Thoracic aorta (tissue), 2 donors: ENCODE data around the gene CCNQ. TPM values are rescaled to one million over a fixed set of nuclear protein-coding genes. Genes with fewer than 3 reads are reported as not detected.

Source experiments
- ATAC-seq: fragments of 150-250 bp; one replicate; pipeline ENCODE4 v1.8.0; 2017; ENCODE audit warnings: low read depth; ENCODE audit not compliant: insufficient number of reproducible peaks, low FRiP score
- DNase-seq: peaks from one replicate; pipeline ENCODE4 v3.0.0-alpha.2; 2020; ENCODE audit warnings: low spot score
- H3K27ac ChIP-seq, 2 donors: fragments of 200-600 bp; sonication (generic); 1 replicate in 1 of 2; 2 replicates in 1 of 2; pipeline ENCODE4 v1.5.1; 2016; ENCODE audit warnings: mild to moderate bottlenecking in 2 of 2, moderate library complexity in 2 of 2
- H3K27me3 ChIP-seq: fragments of 200-600 bp; sonication (generic); replicated peaks from 2 replicates; pipeline ENCODE4 v1.6.0; 2016; ENCODE audit warnings: mild to moderate bottlenecking; ENCODE audit not compliant: insufficient read depth
- H3K36me3 ChIP-seq: fragments of 200-600 bp; sonication (generic); one replicate; pipeline ENCODE4 v1.5.1; 2016
- H3K4me1 ChIP-seq, 2 donors: fragments of 200-600 bp; sonication (generic); 1 replicate in 1 of 2; 2 replicates in 1 of 2; pipeline versions ENCODE4 v1.5.1 to v1.6.0; 2016; ENCODE audit warnings: low read depth in 2 of 2, mild to moderate bottlenecking in 1 of 2; ENCODE audit not compliant: control insufficient read depth in 1 of 2
- H3K4me3 ChIP-seq: fragments of 200-600 bp; sonication (generic); 2 replicates; pipeline ENCODE4 v1.5.1; 2016; ENCODE audit warnings: mild to moderate bottlenecking
- H3K9me3 ChIP-seq: fragments of 200-600 bp; sonication (generic); 2 replicates; pipeline ENCODE4 v1.5.1; 2016
- total RNA-seq, 2 donors: library from RNA; depleted of rRNA; stranded (reverse); fragments of >200 nt; gene quantifications; one replicate each; pipeline versions ENCODE4 v1.1.0 to v1.2.3, GENCODE V29; 2016
- TF ChIP-seq, protein P1 (sequence below): fragments of 200-600 bp; sonication (generic); IDR thresholded peaks from one replicate; pipeline ENCODE4 v1.5.1; 2019; ENCODE audit warnings: antibody characterized with exemption

Gene CCNQ
- total RNA-seq, 2 donors from 2014 or later = 27.2 to 36.3 TPM

DNA sequence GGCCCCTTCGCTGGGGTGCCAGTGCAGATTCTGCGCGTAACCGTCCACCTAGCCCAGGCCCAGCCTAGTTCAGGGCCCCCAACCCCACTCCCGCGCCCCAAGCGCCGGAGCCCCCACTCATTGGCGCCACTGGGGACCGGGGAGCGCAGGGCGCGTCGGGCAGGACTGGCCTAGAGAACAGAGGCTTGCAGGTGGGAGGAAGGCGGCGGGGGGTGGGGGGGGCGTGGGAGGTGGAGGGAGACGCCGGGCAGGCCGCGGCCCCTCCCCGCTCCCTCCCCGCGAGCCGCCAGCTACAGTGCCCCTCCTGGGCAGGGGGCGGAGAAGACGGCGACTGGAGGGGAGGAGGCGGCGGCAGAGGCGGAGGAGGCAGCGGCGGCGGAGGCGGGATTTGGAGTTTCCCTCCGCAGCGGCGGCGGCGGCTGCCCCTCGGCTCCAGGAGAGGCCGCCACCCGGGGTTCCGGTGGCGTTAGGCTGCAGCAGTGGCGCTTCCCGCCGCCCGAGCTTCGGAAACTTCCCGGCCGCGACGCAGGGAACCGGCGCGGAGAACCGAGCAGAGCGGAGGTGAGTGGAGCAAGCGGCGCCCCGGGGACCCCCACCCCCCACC, 43.2 kb upstream of the CCNQ start:
- no peak overlapping the region for H3K4me3 ChIP-seq
- no peak for DNase-seq
- no peak overlapping the region for H3K27ac ChIP-seq
- peaks cover 0 to 14% of the 10 kb centered on the region in 2 donors for H3K4me1 ChIP-seq
- TF ChIP-seq, protein P1, sequence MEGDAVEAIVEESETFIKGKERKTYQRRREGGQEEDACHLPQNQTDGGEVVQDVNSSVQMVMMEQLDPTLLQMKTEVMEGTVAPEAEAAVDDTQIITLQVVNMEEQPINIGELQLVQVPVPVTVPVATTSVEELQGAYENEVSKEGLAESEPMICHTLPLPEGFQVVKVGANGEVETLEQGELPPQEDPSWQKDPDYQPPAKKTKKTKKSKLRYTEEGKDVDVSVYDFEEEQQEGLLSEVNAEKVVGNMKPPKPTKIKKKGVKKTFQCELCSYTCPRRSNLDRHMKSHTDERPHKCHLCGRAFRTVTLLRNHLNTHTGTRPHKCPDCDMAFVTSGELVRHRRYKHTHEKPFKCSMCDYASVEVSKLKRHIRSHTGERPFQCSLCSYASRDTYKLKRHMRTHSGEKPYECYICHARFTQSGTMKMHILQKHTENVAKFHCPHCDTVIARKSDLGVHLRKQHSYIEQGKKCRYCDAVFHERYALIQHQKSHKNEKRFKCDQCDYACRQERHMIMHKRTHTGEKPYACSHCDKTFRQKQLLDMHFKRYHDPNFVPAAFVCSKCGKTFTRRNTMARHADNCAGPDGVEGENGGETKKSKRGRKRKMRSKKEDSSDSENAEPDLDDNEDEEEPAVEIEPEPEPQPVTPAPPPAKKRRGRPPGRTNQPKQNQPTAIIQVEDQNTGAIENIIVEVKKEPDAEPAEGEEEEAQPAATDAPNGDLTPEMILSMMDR = no peak
- H3K27me3 ChIP-seq = no peaks in the 10 kb centered on the region
- no peaks in the 10 kb centered on the region for H3K36me3 ChIP-seq
- ATAC-seq = no peak
- no peaks in the 10 kb centered on the region for H3K9me3 ChIP-seq

GRCh38 chrX:153641627-153642026, 42.7 kb upstream of the CCNQ start:
- ATAC-seq (no peak), DNase-seq (no peak)
- H3K4me1 ChIP-seq = peaks cover 0 to 12% of the 10 kb centered on the region in 2 donors
- H3K9me3 ChIP-seq = no peaks in the 10 kb centered on the region
- no peak overlapping the region for H3K27ac ChIP-seq
- no peaks in the 10 kb centered on the region for H3K27me3 ChIP-seq
- no peak overlapping the region for H3K4me3 ChIP-seq
- TF ChIP-seq, protein P1 = no peak
- no peaks in the 10 kb centered on the region for H3K36me3 ChIP-seq

GRCh38 chrX:153640736-153641575, 42.0 kb upstream of the CCNQ start:
- DNase-seq = no peak
- Histone ChIP-seq H3K27me3 (no peaks in the 10 kb centered on the region), H3K4me1 (peaks cover 0 to 12% of the 10 kb centered on the region in 2 donors), H3K36me3 (no peaks in the 10 kb centered on the region), H3K4me3 (no peak overlapping the region), H3K9me3 (no peaks in the 10 kb centered on the region), H3K27ac (no peak overlapping the region)
- TF ChIP-seq, protein P1 = no peak
- no peak for ATAC-seq

DNA sequence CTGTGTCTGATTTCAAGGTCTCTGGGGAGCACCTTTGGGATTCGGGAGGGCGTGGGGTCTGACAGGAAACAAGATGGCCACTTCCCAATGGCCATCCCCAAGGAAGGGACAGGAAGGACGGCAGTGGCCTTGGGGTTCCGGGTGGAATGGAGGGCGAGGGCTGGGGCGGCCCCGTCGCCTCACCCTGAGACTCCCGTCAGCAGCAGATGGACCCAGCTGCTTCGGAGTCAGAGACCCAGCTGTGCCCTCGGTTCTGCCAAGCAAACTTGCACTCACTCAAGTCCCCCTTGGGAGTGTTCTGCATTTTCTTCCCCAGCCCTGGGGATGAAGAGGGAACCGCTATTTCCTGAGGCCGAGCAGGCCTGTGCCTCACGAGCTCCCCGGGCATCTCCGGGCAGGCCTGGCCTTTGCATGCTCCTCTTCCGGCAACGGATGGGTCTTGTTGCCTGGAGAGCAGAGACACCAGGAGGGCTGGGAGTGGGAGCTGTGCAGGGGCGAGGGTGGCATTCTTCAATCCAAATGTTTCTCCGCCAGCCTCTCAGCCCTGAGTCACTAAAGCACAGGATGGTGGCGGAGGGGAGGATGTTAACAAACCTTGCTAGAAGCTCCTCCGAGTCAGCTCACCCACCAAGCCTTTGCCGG, 41.2 kb upstream of the CCNQ start:
- Histone ChIP-seq H3K4me3 (no peak overlapping the region), H3K4me1 (peaks cover 0 to 12% of the 10 kb centered on the region in 2 donors), H3K9me3 (no peaks in the 10 kb centered on the region), H3K27me3 (no peaks in the 10 kb centered on the region), H3K27ac (no peak overlapping the region), H3K36me3 (no peaks in the 10 kb centered on the region)
- DNase-seq = no peak
- TF ChIP-seq, protein P1 = no peak
- no peak for ATAC-seq
